ENCODE measurements around the gene CHTF18.

Gene CHTF18

DNA sequence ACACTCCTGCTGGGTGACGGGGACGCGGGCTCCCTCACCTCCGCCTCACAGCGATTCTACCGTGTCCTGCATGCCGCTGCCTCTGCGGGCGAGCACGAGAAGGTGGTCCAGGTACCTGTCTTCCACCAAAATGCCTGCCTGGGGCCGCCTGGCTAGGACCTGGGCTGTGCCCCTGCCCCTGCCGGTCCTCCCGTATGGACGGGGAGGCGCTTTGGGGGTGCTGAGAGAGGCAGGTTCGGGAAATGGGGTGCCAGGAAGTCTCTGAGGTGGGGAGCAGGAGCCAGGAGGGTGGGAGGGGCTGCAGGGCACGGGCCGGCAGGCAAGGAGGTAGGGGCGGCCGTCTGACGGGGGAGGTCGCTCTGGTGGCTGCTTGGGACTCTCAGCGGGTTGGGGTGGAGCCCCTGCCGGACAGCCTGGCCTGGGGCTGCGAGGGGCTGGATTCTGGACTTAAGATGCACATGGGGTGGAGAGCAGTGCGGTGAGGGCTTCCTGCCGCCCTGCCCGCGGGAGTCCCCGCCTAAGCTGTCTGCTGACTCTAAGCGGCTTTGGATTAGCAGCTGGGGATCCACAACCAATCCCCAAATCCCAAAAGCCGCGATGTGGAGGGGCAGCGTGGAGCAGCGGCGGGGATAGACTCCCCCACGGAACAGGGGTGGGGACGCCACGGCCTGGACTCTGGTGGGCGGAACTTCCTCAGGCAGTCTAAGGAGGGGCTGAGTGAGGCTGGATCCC is 5.8 kb downstream of the CHTF18 start:
- TF ChIP-seq, protein P1, sequence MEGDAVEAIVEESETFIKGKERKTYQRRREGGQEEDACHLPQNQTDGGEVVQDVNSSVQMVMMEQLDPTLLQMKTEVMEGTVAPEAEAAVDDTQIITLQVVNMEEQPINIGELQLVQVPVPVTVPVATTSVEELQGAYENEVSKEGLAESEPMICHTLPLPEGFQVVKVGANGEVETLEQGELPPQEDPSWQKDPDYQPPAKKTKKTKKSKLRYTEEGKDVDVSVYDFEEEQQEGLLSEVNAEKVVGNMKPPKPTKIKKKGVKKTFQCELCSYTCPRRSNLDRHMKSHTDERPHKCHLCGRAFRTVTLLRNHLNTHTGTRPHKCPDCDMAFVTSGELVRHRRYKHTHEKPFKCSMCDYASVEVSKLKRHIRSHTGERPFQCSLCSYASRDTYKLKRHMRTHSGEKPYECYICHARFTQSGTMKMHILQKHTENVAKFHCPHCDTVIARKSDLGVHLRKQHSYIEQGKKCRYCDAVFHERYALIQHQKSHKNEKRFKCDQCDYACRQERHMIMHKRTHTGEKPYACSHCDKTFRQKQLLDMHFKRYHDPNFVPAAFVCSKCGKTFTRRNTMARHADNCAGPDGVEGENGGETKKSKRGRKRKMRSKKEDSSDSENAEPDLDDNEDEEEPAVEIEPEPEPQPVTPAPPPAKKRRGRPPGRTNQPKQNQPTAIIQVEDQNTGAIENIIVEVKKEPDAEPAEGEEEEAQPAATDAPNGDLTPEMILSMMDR (IDR thresholded peaks at IDR 0.05; ENCODE audit: low read depth, low read length) = no peak
- Histone ChIP-seq H3K27me3 (peaks cover 1% of the 10 kb centered on the region), H3K4me3 (ENCODE audit: low read depth, low read length) (no peak overlapping the region), H3K9me3 (no peaks in the 10 kb centered on the region), H3K4me1 (no peaks in the 10 kb centered on the region), H3K36me3 (peaks cover 27% of the 10 kb centered on the region)
- no peak for DNase-seq

DNA sequence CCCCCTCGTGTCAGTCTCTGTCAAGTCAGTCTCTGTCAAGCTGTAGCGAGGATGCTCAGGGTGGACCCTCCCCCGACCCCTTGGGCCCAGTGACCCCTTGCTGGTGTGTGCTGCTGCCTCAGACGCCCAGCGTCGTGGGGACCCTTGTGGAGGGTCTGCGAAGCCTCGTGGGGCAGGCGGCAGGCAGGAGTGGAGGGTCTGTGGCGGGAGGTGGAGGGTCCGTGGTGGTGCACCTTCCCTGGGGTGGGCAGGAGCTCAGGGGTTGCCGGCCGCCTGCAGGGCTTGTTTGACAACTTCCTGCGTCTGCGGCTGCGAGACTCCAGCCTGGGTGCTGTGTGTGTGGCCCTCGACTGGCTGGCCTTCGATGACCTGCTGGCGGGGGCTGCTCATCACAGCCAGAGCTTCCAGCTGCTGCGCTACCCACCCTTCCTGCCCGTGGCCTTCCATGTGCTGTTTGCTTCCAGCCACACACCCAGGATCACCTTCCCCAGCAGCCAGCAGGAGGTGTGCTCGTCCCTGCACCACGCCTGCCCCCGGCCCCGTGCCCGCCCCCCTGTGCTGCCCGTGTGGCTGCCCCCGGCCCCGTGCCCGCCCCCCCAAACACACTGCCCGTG is 6.5 kb downstream of the CHTF18 start:
- Histone ChIP-seq H3K4me1 (no peaks in the 10 kb centered on the region), H3K27me3 (peaks cover 7% of the 10 kb centered on the region), H3K4me3 (ENCODE audit: low read depth, low read length) (no peak overlapping the region), H3K9me3 (no peaks in the 10 kb centered on the region), H3K36me3 (peaks cover 27% of the 10 kb centered on the region)
- TF ChIP-seq, protein P1 (IDR thresholded peaks at IDR 0.05; ENCODE audit: low read depth, low read length) = no peak
- DNase-seq = peak; percentile 53

DNA sequence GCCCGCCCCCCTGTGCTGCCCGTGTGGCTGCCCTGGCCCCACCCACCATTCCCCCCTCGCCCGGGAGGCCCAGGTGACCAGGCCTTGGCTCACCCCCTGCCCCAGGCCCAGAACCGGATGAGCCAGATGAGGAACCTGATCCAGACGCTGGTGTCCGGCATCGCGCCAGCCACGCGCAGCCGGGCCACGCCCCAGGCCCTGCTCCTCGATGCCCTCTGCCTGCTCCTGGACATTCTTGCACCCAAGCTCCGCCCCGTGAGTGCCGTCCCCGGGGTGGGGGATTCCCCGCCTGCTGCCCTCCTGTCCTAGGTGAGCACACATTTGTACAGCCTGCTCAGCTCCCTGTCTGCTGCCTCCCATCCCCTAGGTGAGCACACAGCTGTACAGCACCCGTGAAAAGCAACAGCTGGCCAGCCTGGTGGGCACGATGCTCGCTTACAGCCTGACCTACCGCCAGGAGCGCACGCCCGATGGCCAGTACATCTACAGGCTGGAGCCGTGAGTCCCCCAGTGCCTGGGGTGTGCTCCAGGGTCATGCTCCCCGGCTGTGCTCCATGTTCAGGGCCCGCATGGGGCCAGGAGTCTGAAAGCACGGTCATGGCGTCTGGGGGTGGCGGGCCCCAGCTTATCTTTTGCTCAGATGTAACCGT is 7.3 kb downstream of the CHTF18 start:
- Histone ChIP-seq H3K4me1 (no peaks in the 10 kb centered on the region), H3K4me3 (ENCODE audit: low read depth, low read length) (no peak overlapping the region), H3K9me3 (no peaks in the 10 kb centered on the region), H3K36me3 (peaks cover 26% of the 10 kb centered on the region), H3K27me3 (peaks cover 14% of the 10 kb centered on the region)
- no peak for DNase-seq
- TF ChIP-seq, protein P1 (IDR thresholded peaks at IDR 0.05; ENCODE audit: low read depth, low read length) = no peak

DNA sequence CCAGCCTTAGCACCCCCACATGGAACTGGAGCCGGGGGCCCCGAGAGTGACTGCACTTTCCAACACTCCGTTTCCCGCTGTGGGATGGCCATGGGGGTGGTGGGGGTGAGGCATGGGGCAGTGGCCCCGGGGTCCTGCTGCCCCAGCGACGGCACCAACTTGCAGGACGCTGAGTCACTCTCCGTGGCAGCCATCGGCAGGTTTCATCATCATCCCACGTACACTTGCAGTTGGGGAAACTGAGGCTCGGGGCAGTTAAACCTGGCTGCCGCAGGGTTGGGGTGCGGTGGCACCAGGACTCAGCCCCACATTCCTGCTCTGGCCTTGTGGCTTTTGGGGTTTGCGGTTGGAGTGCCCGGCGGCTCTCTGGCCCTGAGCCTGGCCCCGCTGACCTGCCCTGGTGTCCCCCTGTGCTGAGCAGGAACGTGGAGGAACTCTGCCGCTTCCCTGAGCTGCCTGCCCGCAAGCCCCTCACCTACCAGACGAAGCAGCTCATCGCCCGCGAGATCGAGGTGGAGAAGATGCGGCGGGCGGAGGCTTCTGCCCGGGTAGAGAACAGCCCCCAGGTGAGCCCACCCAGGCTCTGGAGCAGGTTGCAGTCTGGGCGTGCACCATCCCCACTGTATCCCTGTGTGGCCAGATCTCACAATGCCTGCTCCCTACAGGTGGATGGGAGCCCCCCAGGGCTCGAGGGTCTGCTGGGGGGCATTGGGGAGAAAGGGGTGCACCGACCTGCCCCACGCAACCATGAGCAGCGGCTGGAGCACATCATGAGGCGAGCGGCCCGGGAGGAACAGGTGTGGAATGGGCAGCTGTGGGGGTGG is 8.1 kb downstream of the CHTF18 start:
- Histone ChIP-seq H3K9me3 (no peaks in the 10 kb centered on the region), H3K4me3 (ENCODE audit: low read depth, low read length) (no peak overlapping the region), H3K4me1 (no peaks in the 10 kb centered on the region), H3K36me3 (peaks cover 21% of the 10 kb centered on the region), H3K27me3 (peaks cover 22% of the 10 kb centered on the region)
- DNase-seq = no peak
- TF ChIP-seq, protein P1 (IDR thresholded peaks at IDR 0.05; ENCODE audit: low read depth, low read length) = no peak

DNA sequence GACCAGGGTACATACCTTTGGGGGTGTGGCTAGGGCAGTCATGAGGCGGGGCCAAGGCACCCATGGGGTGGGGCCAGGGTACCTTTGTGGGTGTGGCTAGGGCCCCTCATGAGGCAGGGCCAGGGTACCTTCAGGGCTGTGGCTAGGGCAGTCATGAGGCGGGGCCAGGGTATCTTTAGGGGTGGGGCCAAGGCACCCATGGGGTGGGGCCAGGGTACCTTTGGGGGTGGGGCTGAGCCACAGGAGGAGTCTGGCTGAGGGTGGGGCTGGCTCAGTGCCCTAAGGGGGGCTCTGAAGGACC is 8.7 kb downstream of the CHTF18 start:
- no peaks in the 10 kb centered on the region for H3K4me1 ChIP-seq
- no peaks in the 10 kb centered on the region for H3K9me3 ChIP-seq
- TF ChIP-seq, protein P1 (IDR thresholded peaks at IDR 0.05; ENCODE audit: low read depth, low read length) = no peak
- peaks cover 28% of the 10 kb centered on the region for H3K27me3 ChIP-seq
- DNase-seq = no peak
- H3K36me3 ChIP-seq = peaks cover 16% of the 10 kb centered on the region
- H3K4me3 ChIP-seq (ENCODE audit: low read depth, low read length) = no peak overlapping the region
